Heart left ventricle (tissue), 16 donors: ENCODE data around the gene SAMD5. TPM values are rescaled to one million over a fixed set of nuclear protein-coding genes. Genes with fewer than 3 reads are reported as not detected.
A peak's percentile ranks its signal among the peaks of the same experiment; 100 is the strongest.

Experiments
- ATAC-seq, 4 donors: fragments of 200-7000 bp; cut with Tn5 transposase; one replicate each; pipeline ENCODE4 v1.9.1; 2020 to 2022; ENCODE audit warnings: moderate library complexity in 4 of 4, mild to moderate bottlenecking in 3 of 4, moderate number of reproducible peaks in 1 of 4
- DNase-seq, 5 donors: peaks; one replicate each; pipeline ENCODE4 v3.0.0-alpha.2; 2020
- H3K27ac ChIP-seq, 12 donors: fragments of 200-600 bp; sonication (generic) in 4 of 12; one replicate each; pipeline versions ENCODE4 v1.5.0 to v1.8.0; 2016 to 2022; ENCODE audit warnings: mild to moderate bottlenecking in 2 of 12
- H3K27me3 ChIP-seq, 9 donors: fragments of 200-600 bp; sonication (generic) in 2 of 9; one replicate each; pipeline versions ENCODE4 v1.5.1 to v1.8.0; 2016 to 2022; ENCODE audit warnings: mild to moderate bottlenecking in 3 of 9
- H3K36me3 ChIP-seq, 9 donors: fragments of 200-600 bp; sonication (generic) in 2 of 9; one replicate each; pipeline versions ENCODE4 v1.5.0 to v1.8.0; 2018 to 2022; ENCODE audit warnings: mild to moderate bottlenecking in 2 of 9
- H3K4me1 ChIP-seq, 12 donors: fragments of 200-600 bp; sonication (generic) in 4 of 12; one replicate each; pipeline versions ENCODE4 v1.5.0 to v1.8.0; 2016 to 2022; ENCODE audit warnings: mild to moderate bottlenecking in 3 of 12
- H3K4me3 ChIP-seq, 12 donors: fragments of 200-600 bp; sonication (generic) in 4 of 12; one replicate each; pipeline versions ENCODE4 v1.5.0 to v1.8.0; 2017 to 2022; ENCODE audit warnings: mild to moderate bottlenecking in 9 of 12, moderate library complexity in 4 of 12
- H3K9me3 ChIP-seq, 12 donors: fragments of 200-600 bp; sonication (generic) in 4 of 12; one replicate each; pipeline versions ENCODE4 v1.5.0 to v1.8.0; 2016 to 2022; ENCODE audit warnings: mild to moderate bottlenecking in 1 of 12
- CTCF ChIP-seq, 12 donors: fragments of 200-600 bp; sonication (generic) in 4 of 12; IDR thresholded peaks; one replicate each; pipeline versions ENCODE4 v1.5.0 to v1.8.0; 2018 to 2022; ENCODE audit warnings: antibody characterized with exemption in 12 of 12, mild to moderate bottlenecking in 5 of 12
- POLR2A ChIP-seq, 2 donors: fragments of 450-650 bp; IDR thresholded peaks; one replicate each; pipeline ENCODE4 v1.6.1; 2017; ENCODE audit warnings: antibody characterized with exemption in 2 of 2, mild to moderate bottlenecking in 2 of 2, moderate library complexity in 2 of 2
- WGBS, 4 donors: extraction: QIAGEN DNeasy Blood & Tissue Kit in 2 of 4; methylation state at CpG; one replicate each; pipeline versions ENCODE4 v1.1.5 to v1.1.7; 2013 to 2018; 5-methylcytosine and 5-hydroxymethylcytosine counted together
- intact Hi-C, 10 donors: fragments of 100-400 bp; cut with DNase I; formaldehyde crosslinking; loops; one replicate each; pipeline versions ENCODE4 v1.11.1 to v1.14.2; 2022
- polyA plus RNA-seq, 2 donors: library from polyadenylated mRNA; stranded (reverse); fragments of 200-250 nt; gene quantifications; one replicate each; pipeline ENCODE4 v1.2.3, GENCODE V29; 2013
- total RNA-seq, 9 donors: library from RNA; depleted of rRNA in 2 of 9; stranded (reverse); fragments of >200 nt in 2 of 9; fragmentation: NEBNext Ultra II Directional in 3 of 9; extraction: Animal tissue kit (Norgen Biotek cat#: 25700) in 3 of 9; gene quantifications; one replicate each; pipeline versions ENCODE4 v1.1.0 to v1.2.4, GENCODE V29; 2016 to 2023
- donor health status: ischemic (EF 13 %, LVEDD 7.1; RV severe dilation, severe dysfunction).
- donor health status: healthy with polysubstance abuse.
- donor health status: DM: no; HTN: yes; CAD: no.
- donor health status: DM: no; HTN: no; CAD: no.
- donor health status: ischemic (EF 25% LVEDD 6.9; RV normal size, moderate dysfunction).
- donor health status: ischemic (EF 25% LVEDD 5.7; RV mildly dilated, moderate dysfunction).
- donor health status: healthy.
- donor health status: DM: yes; HTN: yes; CAD: no.
- donor health status: ischemic (EF 35%, LVEDD 5.7; RV mildly dilated, moderate dysfunction).
- donor health status: nonischemic (EF 11% LVEDD 7.7; RV severe dilation, severe dysfunction).
- donor health status: DM: yes; HTN: yes; CAD: no.
- donor health status: PGD.
- donor health status: ischemic (EF 29% LVEDD 5.4; RV normal size, mild dysfunction).
- donor health status: nonischemic (EF 23%, LVEDD 6.1; RV moderate dilation, normal function).

The SAMD5 gene
- total and polyA plus RNA-seq, 11 donors = 0.15 to 1.5 (median 0.64) TPM

- no peak for ATAC-seq
These were observed 56.1 kb downstream of the SAMD5 start for GRCh38 chr6:147564556-147564955.

GRCh38 chr6:147566244-147566898, 57.9 kb downstream of the SAMD5 start:
- DNase-seq (no peak), ATAC-seq (no peak)
- no peaks in the 10 kb centered on the region for H3K9me3 ChIP-seq
- no peak overlapping the region for H3K27ac ChIP-seq
- peaks cover 0 to 12% (median 7%) of the 10 kb centered on the region in 12 donors for H3K4me1 ChIP-seq
- TF ChIP-seq POLR2A (IDR thresholded peaks at IDR 0.05) (no peak), CTCF (IDR thresholded peaks at IDR 0.05) (no peak)
- intact Hi-C loops = no loop called here
- no peaks in the 10 kb centered on the region for H3K27me3 ChIP-seq
- H3K36me3 ChIP-seq = no peaks in the 10 kb centered on the region
- WGBS, 4 donors = 49 to 62% (median 59%) methylated on average over 3 of the region's 3 CpGs
- no peak overlapping the region for H3K4me3 ChIP-seq

More at GRCh38 chr6:147564556-147564955, 56.1 kb downstream of the SAMD5 start:
- TF ChIP-seq CTCF (IDR thresholded peaks at IDR 0.05) (no peak), POLR2A (IDR thresholded peaks at IDR 0.05) (no peak)
- Histone ChIP-seq H3K27me3 (no peaks in the 10 kb centered on the region), H3K4me1 (peaks cover 0 to 12% (median 7%) of the 10 kb centered on the region in 12 donors), H3K9me3 (no peaks in the 10 kb centered on the region), H3K36me3 (no peaks in the 10 kb centered on the region), H3K27ac (no peak overlapping the region), H3K4me3 (no peak overlapping the region)
- 52 to 91% (median 71%) methylated on average over 1 of the region's 1 CpG for WGBS, 4 donors
- no peak for DNase-seq
- intact Hi-C loops = no loop called here

- Histone ChIP-seq H3K36me3 (no peaks in the 10 kb centered on the region), H3K27ac (no peak overlapping the region), H3K9me3 (no peaks in the 10 kb centered on the region), H3K4me3 (no peak overlapping the region), H3K4me1 (peaks cover 0 to 12% (median 7%) of the 10 kb centered on the region in 12 donors), H3K27me3 (no peaks in the 10 kb centered on the region)
- TF ChIP-seq CTCF (IDR thresholded peaks at IDR 0.05) (no peak), POLR2A (IDR thresholded peaks at IDR 0.05) (no peak)
- ATAC-seq (peak in 1 of 4 donors; percentile 47), DNase-seq (no peak)
- 49 to 54% (median 49%) methylated on average over 3 of the region's 3 CpGs for WGBS, 4 donors
- intact Hi-C loops = no loop called here
These were observed 58.8 kb downstream of the SAMD5 start for GRCh38 chr6:147567141-147567805.

- Histone ChIP-seq H3K4me1 (peaks cover 0 to 12% (median 7%) of the 10 kb centered on the region in 12 donors), H3K27me3 (no peaks in the 10 kb centered on the region), H3K9me3 (no peaks in the 10 kb centered on the region), H3K36me3 (no peaks in the 10 kb centered on the region), H3K4me3 (no peak overlapping the region), H3K27ac (no peak overlapping the region)
- ATAC-seq (no peak), DNase-seq (no peak)
- no peak for TF ChIP-seq POLR2A (IDR thresholded peaks at IDR 0.05)
- 91 to 94% (median 93%) methylated on average over 7 of the region's 7 CpGs for whole genome bisulfite sequencing, 4 donors
- intact Hi-C loops = no loop called here
These were observed 61.3 kb downstream of the SAMD5 start for GRCh38 chr6:147569788-147570187.
